GM23338 (cell line): ENCODE data around the gene ARSI. TPM values are rescaled to one million over a fixed set of nuclear protein-coding genes. Genes with fewer than 3 reads are reported as not detected.

ENCODE experiments used
- ATAC-seq: fragments of 200-7000 bp; cut with Tn5 transposase; 3 replicates; pipeline ENCODE4 v1.9.1; 2020
- DNase-seq: peaks from one replicate; pipeline ENCODE4 v3.0.0-alpha.2; 2015; ENCODE audit warnings: low spot score
- H2AFZ ChIP-seq: fragments of 200-600 bp; sonication (generic); 2 replicates; pipeline ENCODE4 v1.8.0; 2016; ENCODE audit warnings: antibody characterized with exemption, mild to moderate bottlenecking, moderate library complexity
- H3F3A ChIP-seq: fragments of 200-600 bp; sonication (generic); replicated peaks from 2 replicates; pipeline ENCODE4 v1.8.0; 2017; ENCODE audit warnings: antibody characterized with exemption, mixed run types, low read depth
- H3K27ac ChIP-seq: fragments of 200-600 bp; sonication (generic); 2 replicates; pipeline ENCODE4 v1.6.1; 2016; ENCODE audit warnings: low read depth
- H3K27me3 ChIP-seq: fragments of 200-600 bp; sonication (generic); 2 replicates; pipeline ENCODE4 v1.8.0; 2016; ENCODE audit warnings: mild to moderate bottlenecking, mixed run types, moderate library complexity; ENCODE audit not compliant: insufficient read depth
- H3K36me3 ChIP-seq: fragments of 200-600 bp; sonication (generic); 2 replicates; pipeline ENCODE4 v1.8.0; 2016; ENCODE audit warnings: mild to moderate bottlenecking; ENCODE audit not compliant: insufficient read depth
- H3K4me1 ChIP-seq: fragments of 200-600 bp; sonication (generic); 2 replicates; pipeline ENCODE4 v1.8.0; 2016; ENCODE audit warnings: mild to moderate bottlenecking, moderate library complexity; ENCODE audit not compliant: insufficient read depth
- H3K4me2 ChIP-seq: fragments of 200-600 bp; sonication (generic); 2 replicates; pipeline ENCODE4 v1.7.1; 2017; ENCODE audit warnings: mixed run types
- H3K4me3 ChIP-seq: fragments of 200-600 bp; sonication (generic); 2 replicates; pipeline ENCODE4 v1.6.1; 2016; ENCODE audit warnings: mixed run types
- H3K79me2 ChIP-seq: fragments of 200-600 bp; sonication (generic); replicated peaks from 2 replicates; pipeline ENCODE4 v1.8.0; 2017; ENCODE audit warnings: mild to moderate bottlenecking; ENCODE audit not compliant: insufficient read depth
- H3K9me2 ChIP-seq: fragments of 200-600 bp; sonication (generic); 2 replicates; pipeline ENCODE4 v1.8.0; 2017; ENCODE audit not compliant: insufficient read depth
- H4K20me1 ChIP-seq: fragments of 200-600 bp; sonication (generic); replicated peaks from 2 replicates; pipeline ENCODE4 v1.8.0; 2017; ENCODE audit warnings: mild to moderate bottlenecking; ENCODE audit not compliant: insufficient read depth
- H3K27ac Mint-ChIP-seq: 2 replicates; pipeline ENCODE4 v1.8.0; 2020; ENCODE audit warnings: inconsistent platforms, mild to moderate bottlenecking, moderate library complexity, mixed read lengths
- H3K27me3 Mint-ChIP-seq: 3 replicates; pipeline ENCODE4 v1.8.0; 2022; ENCODE audit warnings: low read depth, mild to moderate bottlenecking, moderate library complexity, mixed read lengths, inconsistent platforms; ENCODE audit not compliant: insufficient read depth, poor library complexity
- H3K36me3 Mint-ChIP-seq: 3 replicates; pipeline ENCODE4 v1.8.0; 2021; ENCODE audit warnings: low read depth, mild to moderate bottlenecking, inconsistent platforms, moderate library complexity, mixed read lengths
- H3K4me1 Mint-ChIP-seq: 3 replicates; pipeline ENCODE4 v1.8.0; 2020; ENCODE audit warnings: mild to moderate bottlenecking, inconsistent platforms, mixed read lengths
- H3K4me3 Mint-ChIP-seq: 3 replicates; pipeline ENCODE4 v1.8.0; 2021; ENCODE audit warnings: moderate library complexity, mild to moderate bottlenecking, inconsistent platforms, mixed read lengths
- H3K9me3 Mint-ChIP-seq: 3 replicates; pipeline ENCODE4 v1.8.0; 2020; ENCODE audit warnings: moderate library complexity, mild to moderate bottlenecking, inconsistent platforms, mixed read lengths
- CREB1 ChIP-seq: fragments of 250-450 bp; sonication (Bioruptor Pico); IDR thresholded peaks from 2 replicates; pipeline ENCODE4 v1.5.0; 2020; ENCODE audit warnings: low read depth, mild to moderate bottlenecking, moderate library complexity
- EZH2 ChIP-seq: fragments of 200-600 bp; sonication (generic); IDR thresholded peaks from one replicate; pipeline ENCODE4 v1.8.0; 2017; ENCODE audit warnings: antibody characterized with exemption, mild to moderate bottlenecking, low read depth; ENCODE audit not compliant: unreplicated experiment
- EZH2phosphoT487 ChIP-seq: fragments of 200-600 bp; sonication (generic); IDR thresholded peaks from one replicate; pipeline ENCODE4 v1.8.1; 2018; ENCODE audit warnings: antibody characterized with exemption; ENCODE audit not compliant: unreplicated experiment
- JUNB ChIP-seq: IDR thresholded peaks from one replicate; pipeline ENCODE4 v1.6.1; 2016; ENCODE audit warnings: antibody characterized with exemption; ENCODE audit not compliant: unreplicated experiment
- NANOG ChIP-seq: IDR thresholded peaks from 2 replicates; pipeline ENCODE4 v1.6.1; 2016; ENCODE audit warnings: antibody characterized with exemption, borderline replicate concordance
- POLR2AphosphoS5 ChIP-seq: IDR thresholded peaks from 2 replicates; pipeline ENCODE4 v1.6.1; 2016; ENCODE audit warnings: antibody characterized with exemption, low read depth
- STAT1 ChIP-seq: IDR thresholded peaks from one replicate; pipeline ENCODE4 v1.6.1; 2016; ENCODE audit warnings: antibody characterized with exemption; ENCODE audit not compliant: unreplicated experiment
- ZNF114 ChIP-seq: fragments of 250-450 bp; sonication (Bioruptor Pico); IDR thresholded peaks from 2 replicates; pipeline ENCODE4 v1.5.0; 2020; ENCODE audit warnings: mild to moderate bottlenecking, moderate library complexity
- ZNF331 ChIP-seq: fragments of 250-450 bp; sonication (Bioruptor Pico); IDR thresholded peaks from 2 replicates; pipeline ENCODE4 v1.5.0; 2020; ENCODE audit warnings: low read depth, mild to moderate bottlenecking, moderate library complexity
- polyA plus RNA-seq: library from polyadenylated mRNA; unstranded; fragments of >200 nt; fragmentation: Nextera tagmentation; extraction: Ambion mirVana; gene quantifications from 2 replicates; pipeline ENCODE4 v1.2.1, GENCODE V29; 2016
- total RNA-seq: library from RNA; depleted of rRNA; stranded (reverse); fragments of >200 nt; shearing (Covaris generic); gene quantifications from 2 replicates; pipeline ENCODE4 v1.2.3, GENCODE V29; 2014
- TF ChIP-seq, protein P1 (sequence below): IDR thresholded peaks from one replicate; pipeline ENCODE4 v1.6.1; 2018; ENCODE audit warnings: antibody characterized with exemption; ENCODE audit not compliant: unreplicated experiment
- TF ChIP-seq, protein P2 (sequence below): IDR thresholded peaks from 2 replicates; pipeline ENCODE4 v1.6.1; 2016; ENCODE audit warnings: antibody characterized with exemption
- TF ChIP-seq, protein P3 (sequence below), 2 experiments: fragments of 200-600 bp in 1 of 2; sonication (generic) in 1 of 2; conservative IDR thresholded peaks; 2 replicates each; pipeline versions ENCODE4 v1.5.1 to v1.6.1; 2016 to 2017; ENCODE audit warnings: antibody characterized with exemption in 2 of 2, low read depth in 2 of 2, mild to moderate bottlenecking in 2 of 2, moderate library complexity in 1 of 2
- TF ChIP-seq, protein P4 (sequence below): fragments of 250-450 bp; sonication (Bioruptor Pico); IDR thresholded peaks from 2 replicates; pipeline ENCODE4 v1.5.0; 2020; ENCODE audit warnings: mild to moderate bottlenecking, moderate library complexity

Gene ARSI
- total and polyA plus RNA-seq, 2 experiments from 2014 or later = 0.99 to 6.9 TPM

DNA sequence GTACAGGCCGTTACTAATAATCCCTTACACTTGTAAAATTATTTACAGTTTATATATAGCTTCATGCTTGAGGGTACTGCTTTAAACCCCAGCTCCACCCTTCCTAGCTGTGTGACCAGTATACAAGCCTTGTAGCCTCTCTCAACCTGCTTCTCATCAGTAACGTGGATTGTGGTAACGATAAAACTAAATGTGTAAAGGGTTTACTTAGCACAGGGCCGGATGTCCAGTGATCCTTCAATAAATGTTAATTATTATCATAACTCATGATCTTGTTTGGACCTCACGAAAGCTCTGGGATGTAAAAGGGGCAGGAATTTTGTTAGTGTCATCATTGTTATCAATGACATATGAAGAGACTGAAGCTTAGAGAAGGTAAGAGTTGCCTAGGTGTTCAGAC is 7.5 kb upstream of the ARSI start:
- no peaks in the 10 kb centered on the region for H3K27me3 ChIP-seq
- H4K20me1 ChIP-seq = no peaks in the 10 kb centered on the region
- H2AFZ ChIP-seq = no peak overlapping the region
- H3K79me2 ChIP-seq = no peaks in the 10 kb centered on the region
- Mint-ChIP-seq H3K4me3 (no peak overlapping the region), H3K27ac (no peak overlapping the region), H3K9me3 (no peaks in the 10 kb centered on the region), H3K27me3 (peaks cover 3% of the 10 kb centered on the region), H3K4me1 (peaks cover 20% of the 10 kb centered on the region), H3K36me3 (no peaks in the 10 kb centered on the region)
- ATAC-seq (no peak), DNase-seq (no peak)
- no peak overlapping the region for H3K27ac ChIP-seq
- TF ChIP-seq ZNF331 (CRISPR knock-in tag) (no peak), POLR2AphosphoS5 (no peak), EZH2 (no peak), ZNF114 (CRISPR knock-in tag) (no peak), STAT1 (no peak), NANOG (no peak), CREB1 (CRISPR knock-in tag) (no peak), JUNB (no peak), EZH2phosphoT487 (no peak)
- TF ChIP-seq, protein P1, sequence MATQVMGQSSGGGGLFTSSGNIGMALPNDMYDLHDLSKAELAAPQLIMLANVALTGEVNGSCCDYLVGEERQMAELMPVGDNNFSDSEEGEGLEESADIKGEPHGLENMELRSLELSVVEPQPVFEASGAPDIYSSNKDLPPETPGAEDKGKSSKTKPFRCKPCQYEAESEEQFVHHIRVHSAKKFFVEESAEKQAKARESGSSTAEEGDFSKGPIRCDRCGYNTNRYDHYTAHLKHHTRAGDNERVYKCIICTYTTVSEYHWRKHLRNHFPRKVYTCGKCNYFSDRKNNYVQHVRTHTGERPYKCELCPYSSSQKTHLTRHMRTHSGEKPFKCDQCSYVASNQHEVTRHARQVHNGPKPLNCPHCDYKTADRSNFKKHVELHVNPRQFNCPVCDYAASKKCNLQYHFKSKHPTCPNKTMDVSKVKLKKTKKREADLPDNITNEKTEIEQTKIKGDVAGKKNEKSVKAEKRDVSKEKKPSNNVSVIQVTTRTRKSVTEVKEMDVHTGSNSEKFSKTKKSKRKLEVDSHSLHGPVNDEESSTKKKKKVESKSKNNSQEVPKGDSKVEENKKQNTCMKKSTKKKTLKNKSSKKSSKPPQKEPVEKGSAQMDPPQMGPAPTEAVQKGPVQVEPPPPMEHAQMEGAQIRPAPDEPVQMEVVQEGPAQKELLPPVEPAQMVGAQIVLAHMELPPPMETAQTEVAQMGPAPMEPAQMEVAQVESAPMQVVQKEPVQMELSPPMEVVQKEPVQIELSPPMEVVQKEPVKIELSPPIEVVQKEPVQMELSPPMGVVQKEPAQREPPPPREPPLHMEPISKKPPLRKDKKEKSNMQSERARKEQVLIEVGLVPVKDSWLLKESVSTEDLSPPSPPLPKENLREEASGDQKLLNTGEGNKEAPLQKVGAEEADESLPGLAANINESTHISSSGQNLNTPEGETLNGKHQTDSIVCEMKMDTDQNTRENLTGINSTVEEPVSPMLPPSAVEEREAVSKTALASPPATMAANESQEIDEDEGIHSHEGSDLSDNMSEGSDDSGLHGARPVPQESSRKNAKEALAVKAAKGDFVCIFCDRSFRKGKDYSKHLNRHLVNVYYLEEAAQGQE = no peak
- TF ChIP-seq, protein P2, sequence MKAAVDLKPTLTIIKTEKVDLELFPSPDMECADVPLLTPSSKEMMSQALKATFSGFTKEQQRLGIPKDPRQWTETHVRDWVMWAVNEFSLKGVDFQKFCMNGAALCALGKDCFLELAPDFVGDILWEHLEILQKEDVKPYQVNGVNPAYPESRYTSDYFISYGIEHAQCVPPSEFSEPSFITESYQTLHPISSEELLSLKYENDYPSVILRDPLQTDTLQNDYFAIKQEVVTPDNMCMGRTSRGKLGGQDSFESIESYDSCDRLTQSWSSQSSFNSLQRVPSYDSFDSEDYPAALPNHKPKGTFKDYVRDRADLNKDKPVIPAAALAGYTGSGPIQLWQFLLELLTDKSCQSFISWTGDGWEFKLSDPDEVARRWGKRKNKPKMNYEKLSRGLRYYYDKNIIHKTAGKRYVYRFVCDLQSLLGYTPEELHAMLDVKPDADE = no peak
- TF ChIP-seq, protein P3, sequence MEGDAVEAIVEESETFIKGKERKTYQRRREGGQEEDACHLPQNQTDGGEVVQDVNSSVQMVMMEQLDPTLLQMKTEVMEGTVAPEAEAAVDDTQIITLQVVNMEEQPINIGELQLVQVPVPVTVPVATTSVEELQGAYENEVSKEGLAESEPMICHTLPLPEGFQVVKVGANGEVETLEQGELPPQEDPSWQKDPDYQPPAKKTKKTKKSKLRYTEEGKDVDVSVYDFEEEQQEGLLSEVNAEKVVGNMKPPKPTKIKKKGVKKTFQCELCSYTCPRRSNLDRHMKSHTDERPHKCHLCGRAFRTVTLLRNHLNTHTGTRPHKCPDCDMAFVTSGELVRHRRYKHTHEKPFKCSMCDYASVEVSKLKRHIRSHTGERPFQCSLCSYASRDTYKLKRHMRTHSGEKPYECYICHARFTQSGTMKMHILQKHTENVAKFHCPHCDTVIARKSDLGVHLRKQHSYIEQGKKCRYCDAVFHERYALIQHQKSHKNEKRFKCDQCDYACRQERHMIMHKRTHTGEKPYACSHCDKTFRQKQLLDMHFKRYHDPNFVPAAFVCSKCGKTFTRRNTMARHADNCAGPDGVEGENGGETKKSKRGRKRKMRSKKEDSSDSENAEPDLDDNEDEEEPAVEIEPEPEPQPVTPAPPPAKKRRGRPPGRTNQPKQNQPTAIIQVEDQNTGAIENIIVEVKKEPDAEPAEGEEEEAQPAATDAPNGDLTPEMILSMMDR (conservative IDR thresholded peaks at IDR 0.05; ENCODE audit: low read depth in 2 of 2) = no peak
- TF ChIP-seq, protein P4, sequence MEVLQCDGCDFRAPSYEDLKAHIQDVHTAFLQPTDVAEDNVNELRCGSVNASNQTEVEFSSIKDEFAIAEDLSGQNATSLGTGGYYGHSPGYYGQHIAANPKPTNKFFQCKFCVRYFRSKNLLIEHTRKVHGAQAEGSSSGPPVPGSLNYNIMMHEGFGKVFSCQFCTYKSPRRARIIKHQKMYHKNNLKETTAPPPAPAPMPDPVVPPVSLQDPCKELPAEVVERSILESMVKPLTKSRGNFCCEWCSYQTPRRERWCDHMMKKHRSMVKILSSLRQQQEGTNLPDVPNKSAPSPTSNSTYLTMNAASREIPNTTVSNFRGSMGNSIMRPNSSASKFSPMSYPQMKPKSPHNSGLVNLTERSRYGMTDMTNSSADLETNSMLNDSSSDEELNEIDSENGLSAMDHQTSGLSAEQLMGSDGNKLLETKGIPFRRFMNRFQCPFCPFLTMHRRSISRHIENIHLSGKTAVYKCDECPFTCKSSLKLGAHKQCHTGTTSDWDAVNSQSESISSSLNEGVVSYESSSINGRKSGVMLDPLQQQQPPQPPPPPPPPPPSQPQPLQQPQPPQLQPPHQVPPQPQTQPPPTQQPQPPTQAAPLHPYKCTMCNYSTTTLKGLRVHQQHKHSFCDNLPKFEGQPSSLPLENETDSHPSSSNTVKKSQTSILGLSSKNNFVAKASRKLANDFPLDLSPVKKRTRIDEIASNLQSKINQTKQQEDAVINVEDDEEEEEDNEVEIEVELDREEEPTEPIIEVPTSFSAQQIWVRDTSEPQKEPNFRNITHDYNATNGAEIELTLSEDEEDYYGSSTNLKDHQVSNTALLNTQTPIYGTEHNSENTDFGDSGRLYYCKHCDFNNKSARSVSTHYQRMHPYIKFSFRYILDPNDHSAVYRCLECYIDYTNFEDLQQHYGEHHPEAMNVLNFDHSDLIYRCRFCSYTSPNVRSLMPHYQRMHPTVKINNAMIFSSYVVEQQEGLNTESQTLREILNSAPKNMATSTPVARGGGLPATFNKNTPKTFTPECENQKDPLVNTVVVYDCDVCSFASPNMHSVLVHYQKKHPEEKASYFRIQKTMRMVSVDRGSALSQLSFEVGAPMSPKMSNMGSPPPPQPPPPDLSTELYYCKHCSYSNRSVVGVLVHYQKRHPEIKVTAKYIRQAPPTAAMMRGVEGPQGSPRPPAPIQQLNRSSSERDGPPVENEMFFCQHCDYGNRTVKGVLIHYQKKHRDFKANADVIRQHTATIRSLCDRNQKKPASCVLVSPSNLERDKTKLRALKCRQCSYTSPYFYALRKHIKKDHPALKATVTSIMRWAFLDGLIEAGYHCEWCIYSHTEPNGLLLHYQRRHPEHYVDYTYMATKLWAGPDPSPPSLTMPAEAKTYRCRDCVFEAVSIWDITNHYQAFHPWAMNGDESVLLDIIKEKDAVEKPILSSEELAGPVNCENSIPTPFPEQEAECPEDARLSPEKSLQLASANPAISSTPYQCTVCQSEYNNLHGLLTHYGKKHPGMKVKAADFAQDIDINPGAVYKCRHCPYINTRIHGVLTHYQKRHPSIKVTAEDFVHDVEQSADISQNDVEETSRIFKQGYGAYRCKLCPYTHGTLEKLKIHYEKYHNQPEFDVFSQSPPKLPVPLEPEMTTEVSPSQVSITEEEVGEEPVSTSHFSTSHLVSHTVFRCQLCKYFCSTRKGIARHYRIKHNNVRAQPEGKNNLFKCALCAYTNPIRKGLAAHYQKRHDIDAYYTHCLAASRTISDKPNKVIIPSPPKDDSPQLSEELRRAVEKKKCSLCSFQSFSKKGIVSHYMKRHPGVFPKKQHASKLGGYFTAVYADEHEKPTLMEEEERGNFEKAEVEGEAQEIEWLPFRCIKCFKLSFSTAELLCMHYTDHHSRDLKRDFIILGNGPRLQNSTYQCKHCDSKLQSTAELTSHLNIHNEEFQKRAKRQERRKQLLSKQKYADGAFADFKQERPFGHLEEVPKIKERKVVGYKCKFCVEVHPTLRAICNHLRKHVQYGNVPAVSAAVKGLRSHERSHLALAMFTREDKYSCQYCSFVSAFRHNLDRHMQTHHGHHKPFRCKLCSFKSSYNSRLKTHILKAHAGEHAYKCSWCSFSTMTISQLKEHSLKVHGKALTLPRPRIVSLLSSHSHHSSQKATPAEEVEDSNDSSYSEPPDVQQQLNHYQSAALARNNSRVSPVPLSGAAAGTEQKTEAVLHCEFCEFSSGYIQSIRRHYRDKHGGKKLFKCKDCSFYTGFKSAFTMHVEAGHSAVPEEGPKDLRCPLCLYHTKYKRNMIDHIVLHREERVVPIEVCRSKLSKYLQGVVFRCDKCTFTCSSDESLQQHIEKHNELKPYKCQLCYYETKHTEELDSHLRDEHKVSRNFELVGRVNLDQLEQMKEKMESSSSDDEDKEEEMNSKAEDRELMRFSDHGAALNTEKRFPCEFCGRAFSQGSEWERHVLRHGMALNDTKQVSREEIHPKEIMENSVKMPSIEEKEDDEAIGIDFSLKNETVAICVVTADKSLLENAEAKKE (CRISPR knock-in tag) = no peak
- H3K4me1 ChIP-seq = peaks cover 14% of the 10 kb centered on the region
- H3K4me3 ChIP-seq = no peak overlapping the region
- H3F3A ChIP-seq = no peaks in the 10 kb centered on the region
- H3K9me2 ChIP-seq = no peaks in the 10 kb centered on the region
- H3K36me3 ChIP-seq = no peaks in the 10 kb centered on the region
- no peak overlapping the region for H3K4me2 ChIP-seq
